Effector CD8-positive, alpha-beta T cell (primary cell): ENCODE data around the gene RGL2.
A peak's percentile ranks its signal among the peaks of the same experiment; 100 is the strongest.
"Not testable (repeated sequence)": the region's sequence is repeated elsewhere in the genome, so short reads cannot be mapped to it uniquely, and the experiment has no call there.

Experiments
- DNase-seq: peaks from one replicate; lab custom pipeline; 2025; lab: John Stamatoyannopoulos, UW

Gene RGL2

DNA sequence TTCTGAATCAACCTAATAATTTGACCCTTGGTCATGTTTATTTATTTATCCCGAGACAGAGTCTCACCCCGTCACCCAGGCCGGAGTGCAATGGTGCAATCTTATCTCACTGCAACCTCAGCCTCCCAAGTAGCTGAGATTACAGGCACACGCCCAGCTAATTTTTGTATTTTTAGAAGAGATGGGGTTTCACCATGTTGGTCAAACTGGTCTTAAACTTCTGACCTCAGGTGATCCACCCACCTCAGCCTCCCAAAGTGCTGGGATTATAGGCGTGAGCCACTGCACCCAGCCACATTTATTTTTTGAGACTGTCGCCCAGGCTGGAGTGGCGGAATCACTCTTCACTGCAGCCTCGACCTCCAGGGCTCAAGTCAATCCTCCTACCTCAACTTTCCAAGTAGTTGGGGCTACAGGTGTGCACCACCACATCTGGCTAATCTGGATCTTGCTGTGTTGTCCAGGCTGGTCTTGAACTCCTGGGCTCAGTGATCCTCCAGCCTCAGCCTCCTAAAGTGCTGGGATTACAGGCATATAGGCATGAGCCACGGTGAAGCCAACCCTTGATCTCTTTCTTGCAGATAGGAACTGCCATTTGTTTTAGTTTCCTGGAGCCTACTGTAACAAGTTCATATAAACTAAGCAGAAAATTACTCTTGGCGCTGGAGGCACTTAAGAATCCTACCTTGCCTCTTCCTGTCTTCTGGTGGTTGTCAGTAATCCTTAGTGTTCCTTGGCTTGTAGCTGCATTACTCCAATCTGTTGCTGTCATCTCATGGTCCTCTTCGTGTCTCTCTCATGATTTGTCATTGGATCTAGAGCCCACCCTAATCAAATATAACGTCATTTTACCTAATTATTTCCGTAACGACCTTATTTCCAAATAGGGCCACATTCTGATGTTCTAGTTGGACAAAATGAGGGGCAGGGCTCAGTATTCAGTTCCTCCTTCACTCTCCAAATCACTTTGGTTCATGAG lies 24.5 kb downstream of the RGL2 start:
- no peak for DNase-seq

DNA sequence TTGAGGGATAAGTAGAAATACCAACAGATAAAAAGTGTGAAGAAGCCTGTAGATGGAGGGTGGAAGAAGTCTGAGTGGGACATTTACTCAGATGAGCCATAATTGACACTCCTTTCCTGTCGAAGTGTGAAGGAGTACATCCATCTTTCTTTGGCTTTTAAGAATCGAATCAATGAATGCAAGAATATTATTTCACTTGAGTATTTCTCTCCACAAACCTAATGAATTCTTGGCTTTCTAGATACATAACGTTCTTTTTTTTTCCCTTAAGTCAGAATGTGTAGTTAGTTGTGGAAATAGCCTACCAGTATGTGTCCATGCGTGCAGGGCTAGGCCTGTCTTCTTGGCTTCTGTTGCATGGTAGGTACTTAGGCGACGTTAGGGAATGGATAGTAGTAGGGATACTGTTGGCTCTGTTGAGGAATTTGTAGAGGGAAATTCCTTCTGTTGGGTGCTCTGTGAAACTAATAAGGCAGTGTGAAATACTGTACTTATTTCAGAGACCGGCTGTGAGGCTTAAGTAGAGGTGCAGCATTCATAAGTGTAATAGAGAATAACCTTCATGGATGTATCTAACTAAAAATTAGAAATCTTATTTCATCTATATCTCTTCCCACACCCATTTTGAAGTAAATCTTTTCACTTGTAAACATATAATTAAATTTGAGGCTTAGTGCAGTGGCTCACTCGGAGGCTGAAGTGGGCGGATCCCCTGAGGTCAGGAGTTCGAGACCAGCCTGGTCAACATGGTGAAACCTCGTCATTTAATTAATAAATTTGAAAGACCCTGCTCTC lies 25.4 kb downstream of the RGL2 start:
- no peak for DNase-seq

DNA sequence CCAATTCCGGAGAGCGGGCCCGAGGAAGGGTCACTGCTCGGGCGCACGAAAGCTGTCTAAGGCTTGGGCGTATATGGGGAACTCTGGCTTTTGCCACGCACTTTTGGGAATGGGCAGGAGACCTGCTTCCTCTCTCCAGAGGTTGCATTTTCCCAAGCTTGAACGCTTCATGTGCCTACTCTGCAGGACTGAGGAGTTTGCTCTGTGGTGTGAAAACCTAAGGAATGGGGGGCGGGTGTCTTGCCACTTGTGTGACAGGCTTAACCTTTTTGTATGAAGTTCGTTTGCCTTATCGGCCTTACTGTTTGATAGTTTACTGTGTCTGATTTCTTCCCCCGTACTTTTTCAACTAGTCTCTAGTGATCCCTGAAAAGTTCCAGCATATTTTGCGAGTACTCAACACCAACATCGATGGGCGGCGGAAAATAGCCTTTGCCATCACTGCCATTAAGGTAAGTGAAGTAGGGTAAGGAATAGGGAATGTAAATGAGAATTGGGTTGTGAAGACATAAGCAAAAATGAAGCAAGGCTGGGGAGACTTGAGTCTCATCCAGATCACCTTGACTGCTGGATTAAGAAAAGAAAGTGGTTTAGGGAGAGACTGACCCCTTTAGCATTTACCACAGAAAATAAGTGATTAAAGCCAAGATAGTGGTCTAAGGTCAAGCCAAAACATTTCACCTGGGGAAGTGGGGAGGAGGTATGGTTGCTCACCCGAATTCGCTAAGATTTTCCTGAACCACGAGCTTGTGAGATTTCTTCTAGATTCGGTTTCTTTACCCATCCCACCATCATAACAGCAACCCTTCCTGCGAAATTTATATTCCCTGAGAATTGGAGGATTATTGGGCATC lies 26.2 kb downstream of the RGL2 start:
- DNase-seq, result no peak

DNA sequence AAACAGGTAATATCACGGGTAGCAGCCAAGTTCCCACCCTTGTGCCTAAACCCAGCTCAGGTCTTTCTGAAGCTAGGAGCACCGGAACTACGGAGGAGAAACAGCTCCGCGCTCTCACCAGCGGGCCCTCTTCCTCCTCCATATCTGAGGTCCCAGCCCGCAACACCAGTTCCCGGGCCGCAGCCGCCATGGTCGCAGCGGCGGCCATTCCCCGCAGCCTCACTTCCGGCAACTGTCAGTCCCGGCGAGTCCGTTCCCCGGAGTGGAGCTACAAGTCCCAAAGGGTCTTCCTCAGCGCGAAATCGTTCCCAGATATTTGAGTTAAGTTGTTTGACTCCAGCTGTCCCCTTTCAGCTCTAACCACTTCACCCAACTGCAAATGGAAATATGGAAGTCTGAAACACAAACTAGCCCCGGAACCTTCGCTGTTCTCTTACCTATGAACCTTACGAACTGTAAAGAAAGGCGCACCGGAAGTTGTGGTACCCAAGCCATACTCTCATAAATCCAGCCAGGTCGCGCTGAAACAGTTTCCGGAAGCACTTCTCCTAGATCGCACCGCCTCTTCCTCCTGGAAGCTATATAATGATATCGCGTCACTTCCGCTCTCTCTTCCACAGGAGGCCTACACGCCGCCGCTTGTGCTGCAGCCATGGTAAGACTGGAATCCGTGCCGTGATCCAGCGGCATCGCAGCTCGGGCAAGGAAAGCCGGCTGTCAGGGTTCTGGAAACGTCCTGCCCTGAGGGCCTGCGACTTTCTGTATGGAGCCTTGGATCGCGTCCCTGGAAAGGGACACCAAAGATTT lies 27.1 kb downstream of the RGL2 start, which contains the start of the genes RPS18 and VPS52:
Gene RPS18 (plus strand): TSS at position 608 of the 807 bp plus-strand sequence. CDS start 45 bp downstream, at position 653.
Gene VPS52 (minus strand): TSS at position 409 of the 807 bp plus-strand sequence. CDS start 201 bp downstream, at position 208.
- DNase-seq, result peak; percentile 84

DNA sequence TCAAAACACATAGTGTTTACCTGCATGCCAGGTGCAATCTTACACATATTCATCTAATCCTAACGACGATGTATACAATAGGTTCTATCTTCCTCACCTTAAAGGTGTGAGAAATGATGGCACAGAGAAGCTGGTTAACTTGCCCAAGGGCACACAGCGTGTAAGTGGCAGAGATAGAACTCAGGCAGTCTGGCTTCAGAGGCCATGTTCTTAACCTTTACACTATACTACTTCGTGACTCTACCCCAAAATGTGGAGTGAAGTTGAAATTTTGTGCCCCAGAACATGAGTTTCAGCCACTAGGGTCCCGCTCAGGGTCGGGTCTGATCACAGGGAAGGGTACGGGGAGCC lies 27.6 kb downstream of the RGL2 start:
- no peak for DNase-seq

DNA sequence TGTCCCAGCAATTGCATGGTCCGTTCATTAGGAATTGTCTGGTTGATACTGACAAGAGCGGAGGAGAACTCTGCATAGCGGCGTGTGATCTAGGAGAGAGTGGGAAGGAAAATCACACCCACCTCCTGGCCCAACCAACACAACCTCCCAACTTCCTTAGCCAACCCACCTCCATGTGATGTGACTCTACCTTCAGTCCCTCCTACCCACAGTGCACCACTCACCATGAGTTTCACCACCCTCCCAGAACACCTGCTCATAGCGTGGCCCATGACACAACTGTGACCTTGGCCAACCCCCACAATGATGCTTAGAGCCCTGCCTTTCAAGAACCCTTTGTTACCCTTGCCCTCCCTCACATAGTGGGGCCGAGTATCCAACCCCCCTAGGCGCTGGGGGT lies 34.7 kb downstream of the RGL2 start:
- no peak for DNase-seq

DNA sequence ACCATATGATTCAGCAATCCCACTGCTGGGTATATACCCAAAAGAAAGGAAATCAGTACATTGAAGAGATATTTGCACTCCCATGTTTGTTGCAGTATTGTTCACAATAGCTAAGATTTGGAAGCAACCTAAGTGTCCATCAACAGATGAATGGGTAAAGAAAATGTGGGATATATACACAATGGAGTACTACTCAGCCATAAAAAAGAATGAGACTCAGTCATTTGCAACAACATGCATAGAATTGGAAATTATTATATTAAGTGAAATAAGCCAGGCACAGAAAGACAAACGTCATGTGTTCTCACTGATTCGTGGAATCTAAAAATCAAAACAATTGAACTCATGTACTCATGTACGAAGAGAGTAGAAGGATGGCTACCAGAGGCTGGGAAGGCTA lies 36.3 kb downstream of the RGL2 start:
- not testable (repeated sequence) for DNase-seq

DNA sequence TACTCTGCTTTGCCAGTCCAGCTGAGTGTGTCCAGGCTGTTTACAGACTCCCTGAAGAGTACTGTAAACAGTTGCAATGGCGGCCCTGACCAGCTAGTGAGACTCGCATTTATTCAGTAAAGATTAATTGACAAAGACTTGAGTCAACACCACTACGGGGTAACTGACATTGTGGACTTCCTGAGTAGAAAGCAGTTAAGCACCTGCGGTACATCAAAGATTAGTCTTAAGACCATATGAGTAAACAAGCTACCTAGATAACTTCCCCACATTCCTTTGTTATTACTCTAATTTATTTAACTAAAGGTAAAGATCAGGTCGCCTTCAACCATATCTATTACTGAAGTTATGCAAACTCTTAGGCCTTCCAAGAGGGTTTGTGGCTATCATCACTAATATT lies 39.7 kb downstream of the RGL2 start:
- DNase-seq, result no peak

DNA sequence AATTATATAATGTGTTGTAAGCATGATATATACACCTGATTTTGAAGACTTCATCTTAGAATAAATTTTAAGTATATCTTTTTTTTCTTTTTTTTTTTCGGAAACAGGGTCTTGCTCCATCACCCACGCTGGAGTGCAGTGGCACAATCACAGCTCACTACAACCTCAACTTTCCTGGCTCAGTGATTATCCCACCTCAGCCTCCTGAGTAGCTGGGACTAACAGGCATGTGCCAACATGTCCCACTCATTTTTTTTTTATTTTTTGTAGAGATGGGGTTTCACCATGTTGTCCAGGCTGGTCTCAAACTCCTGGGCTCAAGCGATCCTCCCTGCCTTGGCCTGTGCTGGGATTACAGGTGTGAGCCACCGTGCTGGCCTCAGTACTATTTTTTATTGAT lies 44.2 kb downstream of the RGL2 start:
- no peak for DNase-seq

DNA sequence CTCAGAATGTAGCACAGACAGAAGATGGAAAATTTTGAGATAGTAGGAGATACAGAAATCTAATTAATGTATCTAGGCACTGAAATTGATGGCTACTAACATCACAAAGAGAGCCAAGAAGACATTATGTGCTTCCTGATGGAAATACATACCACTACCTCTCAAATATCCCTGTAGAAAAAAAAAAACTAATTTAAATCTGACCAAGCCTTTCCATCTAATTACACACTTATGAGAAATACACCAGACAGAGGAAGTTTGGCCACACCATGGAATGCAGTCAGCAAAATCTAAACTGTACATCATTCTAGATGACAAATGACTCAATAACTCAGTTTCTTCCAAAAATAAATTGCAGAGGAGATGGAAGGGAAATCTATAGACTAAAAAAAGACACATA lies 46.0 kb downstream of the RGL2 start:
- DNase-seq, result no peak

DNA sequence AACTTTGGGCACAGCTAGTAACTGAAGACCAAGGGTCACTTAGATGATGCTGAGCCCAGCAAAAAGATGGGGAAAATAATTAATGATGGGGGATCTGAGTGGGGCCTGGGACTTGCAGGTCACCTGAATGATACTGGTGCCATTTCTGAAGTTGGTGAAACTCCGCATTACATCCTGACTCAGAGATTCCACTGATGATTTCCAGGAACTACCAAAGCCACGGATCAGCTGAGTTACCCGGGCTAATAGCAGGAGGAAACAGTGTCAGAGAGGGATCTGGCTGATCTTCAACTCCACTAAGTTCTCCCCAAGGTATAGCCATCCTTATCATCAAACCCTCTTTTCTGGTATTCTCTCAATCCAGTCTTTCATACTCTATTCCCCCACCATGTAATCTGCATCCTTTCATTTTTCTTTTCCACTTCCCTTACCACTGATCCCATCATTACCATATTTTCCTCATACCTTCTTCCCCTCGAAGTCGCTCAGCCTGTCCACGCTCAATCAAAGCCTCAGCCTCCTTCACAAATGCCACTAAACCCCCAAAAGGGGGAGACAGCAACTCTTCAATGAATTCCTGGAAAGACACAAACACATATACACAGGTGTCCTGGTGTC lies 47.2 kb downstream of the RGL2 start:
- DNase-seq, result no peak

DNA sequence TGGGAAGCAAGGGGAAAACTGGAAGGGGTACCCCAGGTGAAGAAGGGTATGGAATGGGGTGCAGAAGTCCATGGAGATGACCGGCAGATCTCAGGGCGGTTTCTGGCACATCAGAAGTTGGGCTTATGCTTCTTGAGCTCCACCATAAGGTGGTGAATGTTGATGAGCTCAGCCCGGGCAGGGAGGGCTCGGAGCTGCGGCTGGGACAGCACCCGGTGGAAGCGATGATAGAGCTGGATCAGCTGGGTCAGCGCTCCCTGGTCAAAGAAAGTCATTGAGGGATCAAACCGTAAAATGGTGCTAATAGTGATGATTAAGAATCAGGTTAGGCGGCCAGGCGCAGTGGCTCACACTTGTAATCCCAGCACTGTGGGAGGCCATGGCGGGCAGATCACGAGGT lies 48.0 kb downstream of the RGL2 start:
- no peak for DNase-seq

DNA sequence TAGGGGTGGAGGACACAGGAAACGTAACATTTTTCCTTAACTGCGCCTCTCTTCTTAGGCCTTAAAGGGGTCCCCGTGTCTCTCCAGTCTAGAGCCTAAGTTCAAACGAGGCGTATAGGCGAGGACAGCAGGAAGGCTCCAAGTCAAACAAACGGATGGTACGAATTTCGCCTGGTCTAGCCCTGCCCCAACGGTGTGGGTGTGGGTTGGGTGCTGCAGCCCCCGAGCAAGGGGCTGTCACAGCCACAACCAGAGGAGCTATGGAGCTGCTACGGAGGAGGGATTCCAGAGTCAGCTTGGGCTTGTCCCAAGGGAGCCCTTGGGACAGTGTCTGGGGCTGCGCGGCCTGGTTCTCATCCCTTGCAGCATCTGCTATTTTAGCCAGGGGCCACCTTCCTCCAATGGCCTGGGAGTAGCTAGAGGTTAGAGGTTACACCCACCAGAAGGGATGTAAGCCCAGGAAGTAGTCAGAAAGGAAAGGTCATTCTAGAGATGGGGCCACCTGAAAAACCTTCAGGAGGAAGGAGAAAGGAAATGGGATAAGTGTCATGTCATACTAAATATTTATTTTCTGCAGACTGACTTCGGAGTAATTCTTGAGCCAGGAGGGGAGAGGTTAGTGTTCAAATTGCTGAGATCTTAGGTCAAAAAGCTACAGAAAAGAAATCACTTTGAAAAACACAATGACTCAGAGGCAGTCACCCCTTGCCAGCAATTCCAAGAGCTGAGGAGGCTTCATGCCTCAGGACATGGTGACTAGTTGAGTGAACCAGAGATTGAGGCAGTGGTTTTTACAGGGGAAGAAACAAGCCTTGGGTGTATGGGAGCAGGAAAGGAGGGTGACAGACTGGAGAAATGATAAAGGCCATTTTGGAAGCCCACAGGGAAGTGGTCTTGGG lies 48.8 kb downstream of the RGL2 start:
- peak; percentile 23 for DNase-seq

DNA sequence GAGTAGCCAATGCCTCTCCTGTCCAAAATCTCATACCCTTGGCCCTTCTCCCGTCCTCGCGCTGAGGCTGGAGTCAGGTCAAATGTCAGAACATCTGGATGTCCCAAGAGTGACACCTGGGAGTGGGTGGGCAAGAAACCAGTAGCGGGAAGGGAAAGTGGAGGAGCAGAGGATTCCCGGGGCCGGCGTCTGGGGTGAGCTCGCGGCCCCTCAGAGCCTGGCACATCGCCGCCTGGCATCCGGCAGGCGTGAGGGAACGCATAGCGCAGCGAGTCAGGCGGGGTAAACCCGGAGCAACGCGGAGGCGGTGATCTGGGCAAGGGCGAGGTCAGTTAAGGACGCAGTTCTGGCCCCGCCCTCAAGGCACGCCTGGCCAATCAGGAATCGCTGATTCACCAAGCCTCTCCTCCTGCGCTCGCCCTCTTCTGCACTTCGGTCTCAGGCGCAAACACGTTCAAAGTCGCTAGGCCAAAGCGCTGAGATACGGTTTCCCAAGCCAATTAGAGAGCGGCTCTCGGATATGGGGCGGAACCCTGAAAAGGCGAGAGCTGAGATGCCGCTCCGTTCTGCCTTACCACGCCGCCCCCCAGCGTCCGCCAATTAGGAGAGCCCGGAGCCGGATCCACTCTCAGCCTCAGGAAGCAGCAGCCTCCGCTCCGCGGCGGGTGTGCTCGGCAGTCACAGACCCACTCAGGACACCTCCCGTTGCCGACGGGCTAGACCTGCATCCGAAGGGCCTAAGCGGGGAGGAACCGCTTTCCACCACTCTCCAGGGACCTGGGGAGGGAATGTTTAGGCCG lies 49.6 kb downstream of the RGL2 start:
- peak; percentile 93 for DNase-seq

DNA sequence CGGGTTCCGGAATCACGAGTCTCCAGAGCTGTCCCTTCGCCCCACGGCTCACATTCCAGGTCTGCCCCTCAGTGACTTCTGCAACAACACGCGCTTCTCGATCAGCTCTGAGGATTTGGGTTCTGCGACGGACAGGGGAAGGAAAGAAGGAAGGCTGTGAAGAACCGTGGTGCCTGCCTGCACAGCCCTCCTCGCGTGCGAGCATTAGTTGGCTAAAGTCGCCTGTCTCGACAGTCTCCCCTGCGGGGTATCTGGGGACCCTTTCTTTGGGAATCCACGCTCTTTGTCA lies 50.2 kb downstream of the RGL2 start:
- no peak for DNase-seq

DNA sequence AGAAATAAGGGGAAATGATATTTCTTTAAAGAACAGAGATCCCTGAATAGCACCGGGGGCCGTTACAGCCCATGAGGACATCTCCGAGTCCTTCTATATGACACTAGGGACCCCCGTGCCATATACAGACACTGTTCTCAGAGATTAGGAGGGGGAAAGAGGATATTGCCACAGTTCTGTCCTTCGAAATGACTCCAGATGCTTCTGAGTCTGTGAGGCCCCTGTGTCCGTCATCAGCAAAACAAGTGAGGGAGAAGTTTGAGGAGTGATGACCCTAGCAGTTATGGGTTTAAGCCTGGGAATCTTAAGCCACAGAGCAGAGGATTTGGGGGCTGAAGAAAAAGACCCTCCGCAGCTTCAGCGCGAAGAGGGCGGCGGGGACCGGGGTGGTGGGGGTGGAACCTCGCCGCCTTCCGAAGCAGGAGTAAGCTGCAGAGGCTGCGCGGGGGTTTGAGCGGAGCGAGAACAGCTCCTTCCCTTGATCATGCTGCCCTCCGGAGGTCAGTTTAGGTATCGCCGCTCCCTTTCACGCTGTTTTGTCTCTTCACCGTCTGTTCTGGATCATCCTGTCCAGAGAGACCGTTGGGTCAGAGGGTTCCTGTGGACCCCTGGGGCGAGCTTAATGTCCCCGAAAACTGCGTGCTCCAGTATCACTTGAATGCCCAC lies 50.6 kb downstream of the RGL2 start:
- DNase-seq, result peak; percentile 85

DNA sequence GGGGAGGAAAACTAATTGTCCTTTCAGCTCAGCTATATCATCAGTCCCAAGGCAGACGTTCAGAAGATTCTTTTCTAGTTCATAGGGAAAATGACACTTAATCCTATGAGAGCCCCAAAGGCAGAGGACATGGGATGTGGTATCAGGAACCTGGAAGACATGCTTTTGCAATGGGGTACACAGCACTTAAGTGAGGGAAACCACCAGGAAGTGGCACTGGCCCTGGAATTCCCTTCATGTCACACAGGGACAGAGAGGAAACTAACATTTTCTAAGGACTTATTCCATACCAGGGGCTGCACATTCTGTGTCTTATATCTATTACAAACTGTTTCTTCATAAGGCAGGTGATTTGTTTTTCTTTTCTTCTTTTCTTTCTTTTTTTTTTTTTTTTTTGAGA lies 55.3 kb downstream of the RGL2 start:
- DNase-seq, result no peak

DNA sequence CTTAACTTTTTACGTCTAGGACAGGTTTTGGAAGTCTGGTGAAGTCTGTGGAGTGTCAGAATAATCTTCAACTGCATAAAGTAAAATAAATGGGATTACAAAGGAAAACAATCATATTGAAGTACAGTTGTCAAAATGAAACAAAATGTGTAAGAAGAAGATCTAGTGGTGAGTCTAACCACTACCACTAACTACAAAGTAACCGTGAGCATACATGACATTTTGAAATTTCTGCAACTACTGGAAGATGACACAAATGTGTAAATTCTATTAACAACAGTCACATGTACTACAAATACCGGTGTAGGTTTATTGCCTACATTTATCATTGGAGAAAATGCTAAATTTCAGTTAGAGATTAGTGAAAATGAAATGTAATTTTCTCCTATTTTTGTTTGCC lies 56.8 kb downstream of the RGL2 start:
- no peak for DNase-seq
